NT2/D1 (cell line): ENCODE results near the gene OSBPL10.

ENCODE experiments used
- YY1 ChIP-seq: IDR thresholded peaks from 2 replicates; pipeline ENCODE4 v1.6.1; 2011; ENCODE audit not compliant: insufficient read length, insufficient read depth
- ZNF274 ChIP-seq: IDR thresholded peaks from 2 replicates; pipeline ENCODE4 v1.6.1; 2011; ENCODE audit warnings: mild to moderate bottlenecking, low read depth, low read length

DNA sequence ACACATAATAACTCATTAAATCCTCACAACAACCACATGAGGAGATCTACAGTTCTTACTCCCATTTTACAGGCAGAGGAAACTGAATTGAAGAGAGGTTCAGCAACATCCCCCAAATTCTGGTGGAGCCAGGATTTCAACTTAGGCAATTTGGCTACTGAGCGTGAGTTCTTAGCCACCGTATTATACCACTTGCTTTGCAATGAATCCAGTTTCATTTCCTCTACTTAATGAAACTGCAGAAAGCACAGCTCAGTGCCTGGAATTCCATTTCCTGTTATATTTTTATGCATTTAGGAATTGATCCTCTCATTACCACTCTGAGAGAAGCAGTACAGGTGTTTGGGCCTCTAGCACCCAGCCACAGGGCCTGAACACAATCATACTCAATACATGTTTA, 4.8 kb upstream of the OSBPL10 start:
- TF ChIP-seq YY1 (no peak), ZNF274 (no peak)
